Fibroblast of skin of left biceps (primary cell): ENCODE data around the gene CNOT9.
A peak's percentile ranks its signal among the peaks of the same experiment; 100 is the strongest.

Experiments
- DNase-seq, 2 experiments: peaks; one replicate each; pipeline ENCODE4 v3.0.0-alpha.2; 2013; ENCODE audit warnings: low read depth in 2 of 2

Gene CNOT9

GRCh38 chr2:218577482-218578220 is 9.0 kb downstream of the CNOT9 start:
- no peak for DNase-seq

- no peak for DNase-seq
These were observed 9.7 kb downstream of the CNOT9 start for GRCh38 chr2:218578272-218578877.

DNA sequence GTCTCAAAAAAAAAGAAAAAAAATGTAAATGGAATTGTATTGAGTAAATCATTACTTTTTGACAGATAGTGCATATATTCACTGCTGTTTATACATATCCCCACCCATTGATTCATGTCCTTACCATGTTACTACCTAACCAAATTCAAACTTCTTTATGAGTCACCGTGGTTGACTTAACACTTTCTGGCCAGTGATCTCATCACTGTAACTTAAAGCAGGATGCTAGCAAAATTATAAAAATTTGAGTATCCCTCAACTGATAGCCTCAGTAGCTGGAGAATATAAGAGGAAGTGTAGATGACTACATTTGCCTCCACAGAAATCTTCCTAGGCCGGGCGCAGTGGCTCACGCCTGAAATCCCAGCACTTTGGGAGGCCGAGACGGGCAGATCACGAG is 13.4 kb downstream of the CNOT9 start:
- DNase-seq, result peak; percentile 35 to 38

DNA sequence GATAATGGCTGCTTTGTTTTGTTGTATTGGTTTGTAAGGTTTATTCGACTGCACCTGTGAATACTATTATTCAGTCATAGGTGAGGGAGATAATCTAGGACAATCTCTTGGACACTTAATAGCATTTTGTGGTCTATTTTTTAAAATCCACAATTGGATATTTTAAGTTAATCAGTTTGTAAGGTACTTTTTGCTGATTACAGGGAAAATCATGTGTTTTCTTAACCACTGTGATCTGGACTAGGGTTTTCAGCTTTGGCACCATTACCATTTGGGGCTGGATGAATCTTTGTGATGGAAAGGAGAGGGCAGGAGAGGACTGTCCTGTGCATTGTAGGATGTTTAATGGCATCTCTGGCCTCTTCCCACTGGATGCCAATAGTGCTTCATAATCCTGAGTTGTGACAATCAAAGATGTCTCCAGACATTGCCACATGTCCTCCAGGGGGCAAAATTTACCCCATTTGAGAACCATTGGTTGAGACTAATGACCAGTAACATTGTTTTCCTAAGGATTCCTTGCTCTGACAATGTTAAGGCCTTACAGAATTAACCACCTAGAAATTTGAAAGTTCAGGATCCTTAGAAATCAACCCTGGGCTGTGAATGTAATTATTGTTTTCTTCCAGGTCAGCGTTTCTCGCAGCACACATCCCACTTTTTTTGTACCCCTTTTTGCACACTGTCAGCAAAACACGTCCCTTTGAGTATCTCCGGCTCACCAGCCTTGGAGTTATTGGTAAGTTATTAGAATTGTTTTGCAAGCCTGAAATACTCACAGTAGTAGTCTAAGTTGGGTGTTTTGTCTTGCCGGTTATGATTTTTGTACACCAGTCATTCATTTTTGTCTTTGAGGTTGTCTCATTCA is 15.6 kb downstream of the CNOT9 start:
- DNase-seq, result no peak

- no peak for DNase-seq
These were observed 16.9 kb downstream of the CNOT9 start for GRCh38 chr2:218585541-218585940.

DNA sequence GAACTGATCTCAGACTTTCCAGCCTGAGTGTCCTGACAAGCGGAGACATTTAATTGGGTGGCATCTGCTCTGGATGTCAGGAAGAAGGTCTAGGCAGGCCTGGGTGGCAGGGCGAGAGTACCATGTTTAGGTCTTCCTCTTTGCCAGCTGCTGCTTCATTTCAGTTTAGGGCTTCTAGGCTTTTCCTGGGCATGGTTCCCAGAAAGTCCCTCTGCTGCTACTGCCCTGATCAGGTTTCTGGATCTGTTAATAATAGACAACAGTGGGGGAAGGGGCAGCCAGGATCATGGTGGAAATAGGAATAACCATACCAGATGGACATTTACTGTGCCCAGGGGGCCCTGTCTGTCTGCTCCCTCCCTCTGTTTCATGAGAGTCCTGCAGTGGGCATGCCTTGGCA is 36.8 kb downstream of the CNOT9 start:
- peak; percentile 27 to 33 for DNase-seq

- DNase-seq, result peak; percentile 14 to 16
These were observed 38.9 kb downstream of the CNOT9 start, which contains the start of gene PLCD4 for GRCh38 chr2:218607436-218608115. PLCD4 (plus strand) TSS chr2:218607899; CDS start chr2:218615740, 7,841 bp downstream.

- DNase-seq, result no peak
These were observed 47.3 kb downstream of the CNOT9 start for GRCh38 chr2:218615868-218616315.

- DNase-seq, result no peak
These were observed 49.6 kb downstream of the CNOT9 start for GRCh38 chr2:218618102-218618860.

- DNase-seq, result no peak
These were observed 52.4 kb downstream of the CNOT9 start for GRCh38 chr2:218621007-218621406.

- peak in 1 of 2 experiments; percentile 5 for DNase-seq
These were observed 54.1 kb downstream of the CNOT9 start for GRCh38 chr2:218622606-218623365.

DNA sequence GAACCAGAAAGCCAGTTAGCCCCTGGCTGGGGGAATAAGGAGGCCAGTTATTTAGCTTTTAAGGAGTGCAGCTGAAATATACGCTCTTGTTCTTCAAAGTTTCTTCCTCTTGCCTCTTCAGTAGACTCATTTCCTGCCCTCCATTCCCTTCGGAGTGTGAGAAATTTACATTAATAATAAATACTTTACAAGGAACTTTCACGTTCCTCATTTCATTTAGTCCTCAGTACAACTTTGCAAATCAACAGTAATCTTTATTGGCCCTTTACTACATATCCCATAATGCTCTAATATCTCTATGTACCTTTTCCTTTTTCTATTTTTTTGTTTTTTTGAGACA is 54.7 kb downstream of the CNOT9 start:
- no peak for DNase-seq

DNA sequence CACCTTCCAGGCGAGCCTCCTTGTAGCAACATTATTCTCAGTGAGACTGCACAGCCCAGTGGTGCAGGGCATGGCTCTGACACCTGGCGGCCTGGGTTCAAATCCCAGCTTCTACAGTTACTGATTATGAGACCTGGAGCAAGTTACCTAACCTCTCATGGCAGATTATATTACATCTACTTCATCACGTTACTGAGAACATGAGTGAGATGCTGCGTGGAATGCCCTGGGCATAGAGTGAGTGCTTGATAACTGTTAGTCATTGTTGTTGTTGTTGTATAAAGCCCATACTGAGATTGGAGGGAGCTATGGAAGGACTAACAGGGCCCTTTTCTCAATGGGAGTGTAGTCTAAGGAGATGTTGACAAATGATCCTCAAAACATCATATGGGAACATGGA is 57.7 kb downstream of the CNOT9 start:
- DNase-seq, result no peak

GRCh38 chr2:218627939-218628338 is 59.3 kb downstream of the CNOT9 start:
- DNase-seq, result no peak

DNA sequence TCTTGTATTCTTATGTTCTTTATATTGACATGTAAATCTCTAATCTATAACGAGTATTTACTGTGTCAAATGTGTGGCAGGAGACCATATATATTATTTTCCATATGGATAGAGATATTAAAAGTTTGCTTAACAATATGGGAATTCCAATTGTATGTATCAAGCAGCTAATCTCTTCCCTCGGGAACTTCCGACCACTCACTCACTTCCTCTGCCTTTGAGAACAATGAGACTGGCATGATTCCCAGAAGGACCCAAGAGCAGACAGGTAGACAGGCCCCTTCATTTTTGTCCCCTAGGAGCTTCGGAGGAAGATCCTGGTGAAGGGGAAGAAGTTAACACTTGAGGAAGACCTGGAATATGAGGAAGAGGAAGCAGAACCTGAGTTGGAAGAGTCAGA is 63.2 kb downstream of the CNOT9 start:
- DNase-seq, result peak; percentile 9

DNA sequence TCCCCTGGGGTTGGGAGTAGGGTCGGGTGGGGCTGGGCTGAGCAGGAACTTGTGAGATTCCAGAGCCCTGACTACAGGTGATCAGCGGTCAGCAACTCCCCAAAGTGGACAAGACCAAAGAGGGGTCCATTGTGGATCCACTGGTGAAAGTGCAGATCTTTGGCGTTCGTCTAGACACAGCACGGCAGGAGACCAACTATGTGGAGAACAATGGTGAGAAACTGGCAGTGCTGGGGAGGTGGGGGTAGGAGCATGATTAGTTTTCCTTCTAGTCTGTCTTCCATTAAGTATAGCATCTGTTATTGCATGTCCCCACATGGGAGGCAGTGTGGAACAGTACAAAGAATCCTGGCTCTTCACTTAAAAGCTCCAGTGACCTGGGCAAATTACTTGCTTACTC is 67.1 kb downstream of the CNOT9 start:
- no peak for DNase-seq

GRCh38 chr2:218638372-218638771 is 69.7 kb downstream of the CNOT9 start:
- DNase-seq, result no peak

DNA sequence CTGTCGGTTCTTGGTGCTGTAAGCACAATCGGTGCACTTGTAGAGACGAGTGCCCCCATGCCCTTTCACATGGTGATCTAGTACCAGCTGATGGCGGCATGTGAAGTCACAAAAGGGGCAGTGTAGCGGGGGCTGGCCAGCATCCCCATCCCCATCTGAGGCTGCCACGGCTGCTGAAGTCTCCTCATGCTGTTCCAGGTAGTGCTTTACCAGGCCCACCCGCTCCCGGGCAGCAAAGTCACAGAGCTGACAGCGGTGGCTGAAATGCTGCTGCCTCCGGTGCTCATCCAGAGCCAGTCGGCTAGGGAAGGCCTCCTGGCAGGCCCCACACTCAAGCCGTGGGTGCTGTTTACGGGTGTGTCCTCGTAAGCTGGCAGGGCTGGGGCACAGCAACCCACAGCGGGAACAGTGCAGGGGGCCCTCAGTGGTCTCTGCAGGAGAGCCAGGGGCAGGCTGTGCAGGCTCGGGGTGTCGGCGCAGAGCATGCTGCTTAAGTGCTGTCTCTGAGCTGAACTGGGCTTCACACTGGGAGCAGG is 73.5 kb downstream of the CNOT9 start:
- DNase-seq, result no peak

- no peak for DNase-seq
These were observed 74.1 kb downstream of the CNOT9 start for GRCh38 chr2:218642786-218643185.

GRCh38 chr2:218643751-218644310 is 75.2 kb downstream of the CNOT9 start:
- DNase-seq, result no peak
